A549 treated with DMSO at 1 μM for 4 hours (cell line): ENCODE results near the gene ZNF518B. TPM values are rescaled to one million over a fixed set of nuclear protein-coding genes. Genes with fewer than 3 reads are reported as not detected.

ENCODE experiments used
- total RNA-seq: library from RNA; stranded (reverse); fragments of 200-300 nt; extraction: Qiagen RNA extraction; gene quantifications from 5 replicates; pipeline ENCODE4 v1.2.3, GENCODE V29; 2022; ENCODE audit warnings: low read depth

ZNF518B gene, protein sequence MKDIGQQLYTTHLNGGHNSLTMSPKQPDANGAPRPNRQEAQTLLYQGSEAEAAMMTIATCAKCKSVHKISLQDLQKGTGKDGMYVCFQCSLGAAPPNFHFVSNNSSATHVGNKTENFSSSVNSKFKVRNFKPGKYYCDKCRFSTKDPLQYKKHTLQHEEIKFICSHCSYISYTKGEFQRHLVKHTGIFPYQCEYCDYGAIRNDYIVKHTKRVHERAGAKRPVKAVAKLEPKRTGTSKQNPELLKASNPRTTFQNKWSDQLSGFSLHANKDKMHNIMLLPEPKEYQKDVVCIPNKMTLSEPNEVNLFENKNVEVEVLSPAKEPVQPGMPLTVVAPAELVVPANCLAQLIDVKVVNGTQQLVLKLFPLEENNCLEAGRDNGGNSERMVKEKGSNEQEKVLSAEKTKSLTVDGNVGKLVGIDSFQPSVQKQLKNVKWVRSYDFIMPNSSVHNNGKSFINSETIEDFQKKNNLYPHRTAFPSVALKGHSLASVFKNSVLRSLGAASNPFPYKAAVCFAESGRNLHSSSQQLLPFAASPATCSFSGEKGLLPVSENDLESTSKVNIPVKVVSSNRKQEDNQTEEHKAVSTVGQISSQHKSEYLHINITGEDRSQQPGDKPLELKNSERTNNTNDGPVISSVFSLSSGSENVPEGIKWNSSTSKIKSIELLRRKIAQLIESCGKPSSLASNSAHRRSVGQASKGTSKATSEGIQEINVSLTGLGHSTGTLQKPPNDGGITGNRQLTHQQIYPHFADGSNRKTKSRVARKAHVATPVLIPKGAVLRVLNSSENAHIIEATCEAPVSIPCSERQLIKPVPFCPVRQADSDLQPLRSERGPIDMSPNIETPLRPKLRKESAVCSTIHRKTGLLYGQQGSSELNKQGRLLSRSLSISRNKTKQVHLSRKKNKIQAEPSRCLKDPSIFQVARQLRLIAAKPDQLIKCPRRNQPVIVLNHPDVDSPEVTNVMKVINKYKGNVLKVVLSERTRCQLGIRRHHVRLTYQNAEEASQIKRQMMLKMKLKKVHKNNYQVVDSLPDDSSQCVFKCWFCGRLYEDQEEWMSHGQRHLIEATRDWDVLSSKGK
- total RNA-seq: 3.2 to 4.5 TPM (median 3.8 TPM) in 5 replicates

DNA sequence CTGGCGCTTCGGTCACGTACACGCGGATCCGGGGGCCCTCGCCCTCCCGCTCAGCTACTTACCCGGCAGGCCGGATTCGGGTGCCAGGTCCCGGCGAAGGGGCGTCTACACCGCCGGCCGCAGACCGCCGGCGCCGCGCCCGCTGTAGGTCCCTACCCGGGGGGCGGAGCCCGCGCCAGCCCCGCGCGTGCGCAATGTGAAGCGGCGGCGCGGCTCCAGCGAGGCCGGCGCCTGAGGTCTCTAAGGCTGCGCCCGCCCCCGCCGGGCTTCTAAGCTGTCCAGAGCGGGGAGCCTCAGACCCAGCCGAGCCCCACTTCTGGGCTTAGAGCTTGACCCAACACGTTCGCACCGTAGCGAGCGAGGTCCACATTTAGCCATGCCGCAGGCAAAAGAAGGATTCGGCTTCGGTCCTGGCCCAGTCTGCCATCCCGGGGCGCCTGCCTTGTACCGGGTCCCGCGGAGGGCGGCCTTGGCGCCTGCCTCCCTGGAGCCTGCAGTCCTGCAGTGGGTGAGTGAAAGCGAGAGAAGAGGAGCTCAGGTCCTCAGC is at the start of gene ZNF518B:
Gene ZNF518B (minus strand): TSS at position 172 of the 547 bp plus-strand sequence. CDS start 11,098 bp downstream, outside the sequence.

Other genes with a start within 250 kb of the ZNF518B start
- gene CLNK, start 227.3 kb upstream of the ZNF518B start, total RNA-seq: not detected in 5 replicates